ENCODE measurements around the gene NOL6.
"Not testable (repeated sequence)": the region's sequence is repeated elsewhere in the genome, so short reads cannot be mapped to it uniquely, and the experiment has no call there.

Gene NOL6

GRCh38 chr9:33473643-33474352 is at the start of gene NOL6:
TSS of gene NOL6 (minus strand) at chr9:33473924. CDS start at chr9:33473842, 82 bp downstream.
- no peak for FAIRE-seq
- DNase-seq (ENCODE audit: insufficient read length, low spot score): peak; percentile 87

GRCh38 chr9:33521861-33522260 is 48.1 kb upstream of the NOL6 start:
- not testable (repeated sequence) for FAIRE-seq; DNase-seq (ENCODE audit: insufficient read length, low spot score)

- DNase-seq (ENCODE audit: insufficient read length, low spot score); FAIRE-seq: not testable (repeated sequence)
Measured at GRCh38 chr9:33517934-33518577, 44.3 kb upstream of the NOL6 start.

GRCh38 chr9:33517373-33517772 is 43.6 kb upstream of the NOL6 start:
- FAIRE-seq (no peak), DNase-seq (ENCODE audit: insufficient read length, low spot score) (peak; percentile 15)

GRCh38 chr9:33516397-33516796 is 42.7 kb upstream of the NOL6 start:
- DNase-seq (ENCODE audit: insufficient read length, low spot score); FAIRE-seq: not testable (repeated sequence)

GRCh38 chr9:33515342-33515995 is 41.7 kb upstream of the NOL6 start:
- FAIRE-seq; DNase-seq (ENCODE audit: insufficient read length, low spot score): not testable (repeated sequence)

- DNase-seq (ENCODE audit: insufficient read length, low spot score); FAIRE-seq: not testable (repeated sequence)
Measured at GRCh38 chr9:33512535-33512934, 38.8 kb upstream of the NOL6 start.

GRCh38 chr9:33511184-33511517 is 37.4 kb upstream of the NOL6 start:
- not testable (repeated sequence) for FAIRE-seq

GRCh38 chr9:33510262-33511183 is 36.8 kb upstream of the NOL6 start:
- no peak for FAIRE-seq

More at GRCh38 chr9:33511184-33511517, 37.4 kb upstream of the NOL6 start:
- DNase-seq (ENCODE audit: insufficient read length, low spot score): not testable (repeated sequence)

GRCh38 chr9:33506626-33507370 is 33.1 kb upstream of the NOL6 start:
- FAIRE-seq (no peak), DNase-seq (ENCODE audit: insufficient read length, low spot score) (peak; percentile 38)

More at GRCh38 chr9:33510262-33511183, 36.8 kb upstream of the NOL6 start:
- peak; percentile 10 for DNase-seq (ENCODE audit: insufficient read length, low spot score)

GRCh38 chr9:33498387-33498786 is 24.7 kb upstream of the NOL6 start:
- DNase-seq (ENCODE audit: insufficient read length, low spot score) (no peak), FAIRE-seq (no peak)

GRCh38 chr9:33493819-33494218 is 20.1 kb upstream of the NOL6 start:
- not testable (repeated sequence) for FAIRE-seq; DNase-seq (ENCODE audit: insufficient read length, low spot score)

- FAIRE-seq (no peak), DNase-seq (ENCODE audit: insufficient read length, low spot score) (no peak)
Measured at GRCh38 chr9:33489066-33489465, 15.3 kb upstream of the NOL6 start.

- FAIRE-seq; DNase-seq (ENCODE audit: insufficient read length, low spot score): not testable (repeated sequence)
Measured at GRCh38 chr9:33485312-33485711, 11.6 kb upstream of the NOL6 start.

- no peak for FAIRE-seq
- DNase-seq (ENCODE audit: insufficient read length, low spot score): no peak
Measured at GRCh38 chr9:33480976-33481375, 7.3 kb upstream of the NOL6 start.

GRCh38 chr9:33480106-33480505 is 6.4 kb upstream of the NOL6 start:
- no peak for FAIRE-seq
- DNase-seq (ENCODE audit: insufficient read length, low spot score): no peak

- DNase-seq (ENCODE audit: insufficient read length, low spot score) (no peak), FAIRE-seq (no peak)
Measured at GRCh38 chr9:33476503-33476902, 2.8 kb upstream of the NOL6 start.

- FAIRE-seq: no peak
- no peak for DNase-seq (ENCODE audit: insufficient read length, low spot score)
Measured at GRCh38 chr9:33475357-33475756, 1.6 kb upstream of the NOL6 start.

GRCh38 chr9:33472881-33473615 is 676 bp downstream of the NOL6 start:
- no peak for DNase-seq (ENCODE audit: insufficient read length, low spot score)
- FAIRE-seq: no peak

All from HTR-8/SVneo (cell line).